HG03354 (cell line): ENCODE results near the gene DNAH2.

Experiments
- ATAC-seq: cut with Tn5 transposase; IDR thresholded peaks from one replicate; pipeline ENCODE4 v1.9.1; 2021; ENCODE audit warnings: mild to moderate bottlenecking; ENCODE audit not compliant: unreplicated experiment, poor library complexity, severe bottlenecking

The DNAH2 gene

GRCh38 chr17:7702776-7703175, 14.8 kb upstream of the DNAH2 start:
- ATAC-seq: no peak

GRCh38 chr17:7703584-7704479, 13.7 kb upstream of the DNAH2 start:
- ATAC-seq: no peak

GRCh38 chr17:7704601-7705268, 12.8 kb upstream of the DNAH2 start, which contains the start of gene EFNB3:
TSS of gene EFNB3 (plus strand) at chr17:7705202. CDS start at chr17:7705599, 397 bp downstream.
- no peak for ATAC-seq

GRCh38 chr17:7705269-7706255, 12.0 kb upstream of the DNAH2 start:
- no peak for ATAC-seq

- no peak for ATAC-seq
Observed at GRCh38 chr17:7706631-7707354, 10.8 kb upstream of the DNAH2 start.

- no peak for ATAC-seq
Observed at GRCh38 chr17:7707446-7707845, 10.1 kb upstream of the DNAH2 start.

- no peak for ATAC-seq
Observed at GRCh38 chr17:7707858-7708750, 9.4 kb upstream of the DNAH2 start.

- no peak for ATAC-seq
Observed at GRCh38 chr17:7709031-7709430, 8.5 kb upstream of the DNAH2 start.

- no peak for ATAC-seq
Observed at GRCh38 chr17:7710301-7710700, 7.2 kb upstream of the DNAH2 start.

- ATAC-seq: no peak
Observed at GRCh38 chr17:7711051-7711755, 6.3 kb upstream of the DNAH2 start.

- ATAC-seq: no peak
Observed at GRCh38 chr17:7712111-7712771, 5.3 kb upstream of the DNAH2 start.

GRCh38 chr17:7713782-7714181, 3.8 kb upstream of the DNAH2 start:
- no peak for ATAC-seq

GRCh38 chr17:7714721-7715594, 2.6 kb upstream of the DNAH2 start:
- ATAC-seq: no peak

- no peak for ATAC-seq
Observed at GRCh38 chr17:7715936-7716886, 1.3 kb upstream of the DNAH2 start.

- no peak for ATAC-seq
Observed at GRCh38 chr17:7717756-7718350, 309 bp downstream of the DNAH2 start.
